SK-N-SH treated with all-trans-retinoic acid at 6 μM for 48 hours (cell line): ENCODE results near the gene RTN4R.
"Not testable (repeated sequence)": the region's sequence is repeated elsewhere in the genome, so short reads cannot be mapped to it uniquely, and the experiment has no call there.

Experiments
- ATAC-seq: fragments of 200-7000 bp; cut with Tn5 transposase; 3 replicates; pipeline ENCODE4 v1.9.1; 2020; ENCODE audit warnings: mild to moderate bottlenecking, moderate library complexity
- ARNTL ChIP-seq: fragments of 450-650 bp; formaldehyde crosslinking; IDR thresholded peaks from 2 replicates; pipeline ENCODE4 v1.5.0; 2020; ENCODE audit warnings: low read depth, mild to moderate bottlenecking, moderate library complexity, borderline replicate concordance
- BACH2 ChIP-seq: fragments of 250-450 bp; sonication (Bioruptor Pico); IDR thresholded peaks from 2 replicates; pipeline ENCODE4 v1.9.0; 2021; ENCODE audit warnings: mild to moderate bottlenecking, borderline replicate concordance
- CREB5 ChIP-seq: fragments of 250-450 bp; sonication (Bioruptor Pico); IDR thresholded peaks from 2 replicates; pipeline ENCODE4 v1.5.1; 2020; ENCODE audit warnings: low read depth, mild to moderate bottlenecking, moderate library complexity
- CSDC2 ChIP-seq: fragments of 250-450 bp; sonication (Bioruptor Pico); IDR thresholded peaks from 2 replicates; pipeline ENCODE4 v1.5.0; 2020; ENCODE audit warnings: mild to moderate bottlenecking, moderate library complexity
- ESRRG ChIP-seq: fragments of 250-450 bp; sonication (Bioruptor Pico); IDR thresholded peaks from 2 replicates; pipeline ENCODE4 v1.6.1; 2021; ENCODE audit warnings: mild to moderate bottlenecking
- GLIS3 ChIP-seq: fragments of 250-450 bp; sonication (Bioruptor Pico); IDR thresholded peaks from 2 replicates; pipeline ENCODE4 v1.5.0; 2020; ENCODE audit warnings: mild to moderate bottlenecking, moderate library complexity
- ISL1 ChIP-seq: fragments of 250-450 bp; sonication (Bioruptor Pico); IDR thresholded peaks from 2 replicates; pipeline ENCODE4 v2.1.2; 2022; ENCODE audit warnings: mild to moderate bottlenecking, moderate library complexity
- OSR1 ChIP-seq: fragments of 250-450 bp; sonication (Bioruptor Pico); IDR thresholded peaks from 2 replicates; pipeline ENCODE4 v1.8.0; 2022; ENCODE audit warnings: moderate library complexity, mild to moderate bottlenecking, inconsistent platforms
- POU6F1 ChIP-seq: fragments of 250-450 bp; sonication (Bioruptor Pico); IDR thresholded peaks from 2 replicates; pipeline ENCODE4 v1.8.0; 2021; ENCODE audit warnings: low read depth, mild to moderate bottlenecking, moderate library complexity, borderline replicate concordance
- PPARA ChIP-seq: fragments of 250-450 bp; sonication (Bioruptor Pico); IDR thresholded peaks from 2 replicates; pipeline ENCODE4 v1.5.0; 2020; ENCODE audit warnings: mild to moderate bottlenecking, borderline replicate concordance
- SNAI2 ChIP-seq: fragments of 250-450 bp; sonication (Bioruptor Pico); IDR thresholded peaks from 2 replicates; pipeline ENCODE4 v1.5.0; 2020; ENCODE audit warnings: mild to moderate bottlenecking, moderate library complexity
- TCF4 ChIP-seq: fragments of 250-450 bp; sonication (Bioruptor Pico); IDR thresholded peaks from 2 replicates; pipeline ENCODE4 v1.8.0; 2021; ENCODE audit warnings: mild to moderate bottlenecking, moderate library complexity, borderline replicate concordance
- TOX ChIP-seq: fragments of 250-450 bp; sonication (Bioruptor Pico); IDR thresholded peaks from 2 replicates; pipeline ENCODE4 v1.8.0; 2021; ENCODE audit warnings: mild to moderate bottlenecking, moderate library complexity, borderline replicate concordance
- TSHZ2 ChIP-seq: fragments of 250-450 bp; sonication (Bioruptor Pico); IDR thresholded peaks from 2 replicates; pipeline ENCODE4 v1.5.0; 2020; ENCODE audit warnings: mild to moderate bottlenecking, moderate library complexity
- ZC3H10 ChIP-seq: fragments of 250-450 bp; sonication (Bioruptor Pico); IDR thresholded peaks from 2 replicates; pipeline ENCODE4 v1.5.1; 2021; ENCODE audit warnings: mild to moderate bottlenecking, moderate library complexity
- ZFP30 ChIP-seq: fragments of 450-650 bp; formaldehyde crosslinking; IDR thresholded peaks from 2 replicates; pipeline ENCODE4 v1.5.0; 2022; ENCODE audit warnings: mild to moderate bottlenecking, moderate library complexity
- ZNF565 ChIP-seq: fragments of 450-650 bp; formaldehyde crosslinking; conservative IDR thresholded peaks from 2 replicates; pipeline ENCODE4 v1.5.0; 2020; ENCODE audit warnings: low read depth, mild to moderate bottlenecking, moderate library complexity
- ZNF70 ChIP-seq: fragments of 450-650 bp; formaldehyde crosslinking; IDR thresholded peaks from 2 replicates; pipeline ENCODE4 v1.5.0; 2020; ENCODE audit warnings: mild to moderate bottlenecking, moderate library complexity
- ZNF8 ChIP-seq: fragments of 450-650 bp; formaldehyde crosslinking; IDR thresholded peaks from 2 replicates; pipeline ENCODE4 v1.5.0; 2020; ENCODE audit warnings: mild to moderate bottlenecking, moderate library complexity

The RTN4R gene

GRCh38 chr22:20283674-20284066 is 15.6 kb upstream of the RTN4R start:
- ATAC-seq, result no peak
- TF ChIP-seq ZNF565 (CRISPR knock-in tag) (no peak), POU6F1 (CRISPR knock-in tag) (no peak), ZC3H10 (CRISPR knock-in tag) (no peak), CREB5 (CRISPR knock-in tag) (no peak), ZFP30 (CRISPR knock-in tag) (no peak), PPARA (no peak), ESRRG (CRISPR knock-in tag) (no peak), TCF4 (CRISPR knock-in tag) (no peak), ZNF70 (CRISPR knock-in tag) (no peak), TOX (CRISPR knock-in tag) (no peak), ISL1 (CRISPR knock-in tag) (no peak), ARNTL (no peak), ZNF8 (CRISPR knock-in tag) (no peak), SNAI2 (no peak), GLIS3 (CRISPR knock-in tag) (no peak)
- TF ChIP-seq, all 23 proteins: peak for 0

- ATAC-seq, result no peak
- no peak for TF ChIP-seq POU6F1 (CRISPR knock-in tag)
- no peak for TF ChIP-seq ZNF565 (CRISPR knock-in tag)
- TF ChIP-seq CREB5 (CRISPR knock-in tag), result no peak
- no peak for TF ChIP-seq GLIS3 (CRISPR knock-in tag)
- TF ChIP-seq PPARA, result no peak
Measured at GRCh38 chr22:20282901-20283673, 15.0 kb upstream of the RTN4R start.

- ATAC-seq, result no peak
- no peak for TF ChIP-seq ZC3H10 (CRISPR knock-in tag)
- TF ChIP-seq ARNTL, result no peak
- no peak for TF ChIP-seq BACH2
- TF ChIP-seq ZNF8 (CRISPR knock-in tag), result no peak
- no peak for TF ChIP-seq OSR1 (CRISPR knock-in tag)
- no peak for TF ChIP-seq ISL1 (CRISPR knock-in tag)
- TF ChIP-seq TCF4 (CRISPR knock-in tag), result no peak
- no peak for TF ChIP-seq CREB5 (CRISPR knock-in tag)
- no peak for TF ChIP-seq TSHZ2 (CRISPR knock-in tag)
- no peak for TF ChIP-seq CSDC2 (CRISPR knock-in tag)
- no peak for TF ChIP-seq TOX (CRISPR knock-in tag)
- TF ChIP-seq, all 23 proteins: peak for 0
Measured at GRCh38 chr22:20281891-20282290, 13.8 kb upstream of the RTN4R start.

GRCh38 chr22:20281473-20281872 is 13.4 kb upstream of the RTN4R start:
- ATAC-seq, result not testable (repeated sequence)
